ENCODE results near the gene IGF2R.
"Not testable (repeated sequence)": the region's sequence is repeated elsewhere in the genome, so short reads cannot be mapped to it uniquely, and the experiment has no call there.

IGF2R gene

DNA sequence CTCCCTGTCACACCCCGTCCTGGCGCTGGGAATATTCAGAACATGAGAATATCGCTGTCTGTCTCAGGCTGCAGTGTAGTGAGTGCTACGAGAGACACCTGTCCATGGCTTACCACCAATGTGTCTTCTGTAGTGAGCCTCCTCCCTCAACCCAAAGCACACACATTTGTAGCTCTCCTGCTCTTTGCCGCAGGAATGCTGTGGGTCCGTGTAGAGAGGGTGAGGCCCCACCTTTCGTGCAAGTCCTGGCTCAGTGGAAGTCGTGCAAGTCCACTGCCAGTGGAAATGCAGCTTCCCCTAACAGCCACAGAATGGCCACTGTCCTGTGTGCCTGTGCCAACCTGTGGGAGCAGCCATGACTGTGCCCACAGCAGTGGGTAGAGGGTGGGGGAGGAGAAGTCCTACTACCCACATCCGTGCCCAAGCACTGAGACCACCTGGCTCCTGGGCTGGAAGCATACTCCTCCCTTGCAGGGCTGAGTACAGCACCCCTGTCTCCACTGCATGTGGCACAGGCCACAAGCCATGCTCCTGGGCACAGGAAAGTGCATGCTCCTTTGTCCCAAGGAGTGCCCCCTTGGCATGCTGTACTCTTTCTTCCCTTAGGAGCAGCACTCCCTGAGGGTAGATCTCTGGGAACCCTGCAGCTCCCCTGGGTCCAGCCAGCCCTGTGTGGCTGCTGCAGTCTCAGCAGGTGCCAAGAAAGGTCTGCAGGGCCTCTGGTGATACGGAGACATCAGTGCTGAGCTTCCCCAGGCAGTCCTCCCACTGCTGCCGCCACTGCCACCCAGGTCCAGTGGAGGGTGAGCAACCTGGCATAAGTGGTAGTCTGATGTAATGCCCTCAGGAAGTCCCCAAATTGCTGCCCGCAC, 28.0 kb downstream of the IGF2R start:
- no peak for DNase-seq

DNA sequence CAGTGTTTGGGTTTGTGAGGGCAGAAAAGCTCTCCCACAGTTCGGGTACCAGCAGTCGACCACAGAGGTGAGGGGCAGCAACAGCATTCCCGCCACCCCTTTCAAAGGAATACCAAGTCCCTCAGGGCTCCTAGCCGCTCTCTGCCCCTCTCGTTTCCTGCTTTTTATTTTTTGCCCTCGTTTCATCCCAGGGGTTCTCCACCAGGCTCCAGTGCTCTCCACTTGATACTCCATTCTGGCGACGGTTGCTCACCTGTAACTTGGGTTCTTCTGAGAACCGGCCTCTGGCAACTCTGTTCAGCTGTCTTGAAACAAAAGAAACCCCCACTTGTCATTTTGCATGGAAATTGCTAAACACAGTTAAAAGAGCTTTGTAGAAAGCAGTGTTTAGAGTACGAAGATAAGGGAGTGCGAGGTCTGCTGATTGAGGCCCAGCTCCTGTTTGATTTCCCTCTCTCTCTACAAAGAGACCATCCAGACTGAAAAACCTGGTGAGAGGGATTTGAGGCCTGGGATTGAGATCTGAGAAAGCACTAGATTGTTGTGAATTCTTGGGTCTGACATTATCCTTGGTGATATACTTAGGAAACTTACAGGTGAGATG, 28.7 kb downstream of the IGF2R start:
- no peak for DNase-seq

DNA sequence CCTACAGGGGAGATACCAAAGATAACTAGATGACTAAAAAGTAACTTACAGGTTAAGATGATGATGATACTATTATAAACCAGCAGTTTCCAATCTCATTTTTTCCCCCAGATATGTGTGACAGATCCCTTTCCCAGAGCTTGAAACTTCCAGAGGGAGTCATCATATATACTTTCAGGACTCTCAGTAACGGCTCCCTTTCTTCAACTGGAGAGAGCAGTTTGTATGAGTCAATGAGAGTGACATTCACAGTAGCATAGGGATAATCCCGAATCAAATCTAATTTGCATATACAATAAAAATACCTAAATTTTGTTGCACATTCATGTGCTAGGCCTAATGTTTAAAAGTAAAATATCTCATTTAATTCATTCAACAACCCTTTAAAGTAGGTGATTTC, 29.7 kb downstream of the IGF2R start:
- no peak for DNase-seq

DNA sequence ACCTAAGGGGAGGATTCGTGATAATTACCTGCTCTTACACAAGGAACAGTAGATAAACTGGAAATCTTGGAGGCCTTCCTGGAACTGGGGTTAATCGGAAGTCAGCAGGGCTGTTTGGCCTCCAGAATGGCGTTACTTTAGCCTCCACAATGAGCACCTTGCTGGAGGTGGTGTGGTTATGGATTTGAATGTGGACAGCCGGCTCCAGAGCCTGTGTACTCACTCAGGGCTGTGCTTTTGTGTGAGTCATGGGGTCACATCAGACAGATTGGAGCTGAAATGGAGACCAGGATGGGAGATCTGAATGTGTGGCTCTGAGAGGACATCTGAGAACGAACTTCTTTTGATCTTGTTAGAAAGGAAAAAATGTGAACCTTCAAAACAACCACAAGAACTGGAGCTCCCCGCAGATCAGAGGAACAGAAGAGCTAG, 30.4 kb downstream of the IGF2R start:
- no peak for DNase-seq

DNA sequence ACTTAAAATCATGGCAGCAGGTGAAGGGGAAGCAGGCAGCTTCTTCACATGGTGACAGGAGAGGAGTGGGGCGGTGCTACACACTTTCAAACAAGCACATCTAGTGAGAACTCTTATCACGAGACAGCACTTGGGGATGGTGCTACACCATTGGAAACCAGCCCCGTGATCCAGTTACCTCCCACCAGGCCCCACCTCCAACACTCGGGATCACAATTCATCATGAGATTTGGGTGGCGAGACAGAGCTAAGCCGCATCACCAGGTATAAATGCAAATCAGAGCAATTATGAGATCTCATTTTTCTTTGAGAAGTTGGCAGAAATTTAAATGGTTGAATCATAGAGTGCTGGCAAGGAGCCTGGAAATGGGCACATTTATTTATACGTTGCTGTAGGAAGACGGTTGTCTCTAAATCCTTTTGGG, 31.4 kb downstream of the IGF2R start:
- DNase-seq: no peak

DNA sequence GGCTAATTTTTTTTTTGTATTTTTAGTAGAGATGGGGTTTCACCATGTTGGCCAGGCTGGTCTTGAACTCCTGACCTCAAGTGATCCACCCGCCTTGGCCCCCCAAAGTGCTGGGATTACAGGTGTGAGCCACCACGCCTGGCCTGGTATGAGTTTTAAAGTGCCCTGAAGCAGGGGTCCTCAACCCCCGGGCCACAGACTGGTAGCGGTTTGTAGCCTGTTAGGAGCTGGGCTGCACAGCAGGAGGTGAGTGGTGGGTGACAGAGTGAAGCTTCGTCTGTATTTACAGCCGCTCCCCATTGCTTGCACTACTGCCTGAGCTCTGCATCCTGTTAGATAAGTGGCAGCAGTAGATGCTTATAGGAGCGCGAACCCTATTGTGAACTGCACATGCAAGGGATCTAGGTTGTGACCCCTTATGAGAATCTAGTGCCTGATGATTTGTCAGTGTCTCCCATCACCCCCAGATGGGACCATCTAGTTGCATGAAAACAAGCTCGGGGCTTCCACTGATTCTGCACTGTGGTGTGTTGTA, 32.1 kb downstream of the IGF2R start:
- DNase-seq: not testable (repeated sequence)

DNA sequence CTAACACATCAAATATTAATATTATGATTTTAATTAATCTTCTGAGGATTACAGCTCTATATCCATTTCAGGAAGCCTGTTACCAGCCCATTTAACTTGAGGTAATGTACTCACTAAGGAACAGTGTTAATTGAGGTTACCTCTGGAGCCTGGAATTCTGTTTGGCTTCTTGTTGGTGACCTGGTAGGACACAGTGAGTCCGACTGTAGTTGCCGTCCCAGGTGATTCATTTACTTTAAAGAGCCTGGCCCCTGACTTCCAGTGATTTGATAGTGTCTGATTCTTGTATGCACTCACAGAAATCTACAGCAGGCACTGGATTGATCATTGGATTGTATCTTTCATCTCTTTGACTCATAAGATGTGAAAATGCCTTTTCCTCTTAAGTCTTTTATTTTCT, 34.0 kb downstream of the IGF2R start:
- DNase-seq: no peak

DNA sequence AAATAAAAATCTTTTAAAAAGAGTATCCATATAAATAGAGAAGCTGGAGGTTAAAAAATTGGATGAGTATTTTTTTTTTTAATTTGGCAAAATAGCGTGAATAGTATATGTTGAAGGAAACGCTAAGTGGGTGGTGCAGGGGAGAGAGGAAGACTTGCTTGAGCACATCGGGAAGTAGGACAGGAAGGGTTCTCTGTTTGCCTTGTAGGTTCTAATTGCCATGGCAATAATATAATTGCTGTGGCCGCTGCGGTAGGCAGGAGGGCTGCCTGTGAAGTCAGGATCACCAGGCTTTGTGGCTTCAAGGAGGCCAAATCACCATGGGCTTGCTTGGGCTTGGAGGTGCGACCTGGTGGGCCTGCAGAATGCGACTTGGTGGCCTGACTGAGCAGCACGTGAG, 35.1 kb downstream of the IGF2R start:
- no peak for DNase-seq

DNA sequence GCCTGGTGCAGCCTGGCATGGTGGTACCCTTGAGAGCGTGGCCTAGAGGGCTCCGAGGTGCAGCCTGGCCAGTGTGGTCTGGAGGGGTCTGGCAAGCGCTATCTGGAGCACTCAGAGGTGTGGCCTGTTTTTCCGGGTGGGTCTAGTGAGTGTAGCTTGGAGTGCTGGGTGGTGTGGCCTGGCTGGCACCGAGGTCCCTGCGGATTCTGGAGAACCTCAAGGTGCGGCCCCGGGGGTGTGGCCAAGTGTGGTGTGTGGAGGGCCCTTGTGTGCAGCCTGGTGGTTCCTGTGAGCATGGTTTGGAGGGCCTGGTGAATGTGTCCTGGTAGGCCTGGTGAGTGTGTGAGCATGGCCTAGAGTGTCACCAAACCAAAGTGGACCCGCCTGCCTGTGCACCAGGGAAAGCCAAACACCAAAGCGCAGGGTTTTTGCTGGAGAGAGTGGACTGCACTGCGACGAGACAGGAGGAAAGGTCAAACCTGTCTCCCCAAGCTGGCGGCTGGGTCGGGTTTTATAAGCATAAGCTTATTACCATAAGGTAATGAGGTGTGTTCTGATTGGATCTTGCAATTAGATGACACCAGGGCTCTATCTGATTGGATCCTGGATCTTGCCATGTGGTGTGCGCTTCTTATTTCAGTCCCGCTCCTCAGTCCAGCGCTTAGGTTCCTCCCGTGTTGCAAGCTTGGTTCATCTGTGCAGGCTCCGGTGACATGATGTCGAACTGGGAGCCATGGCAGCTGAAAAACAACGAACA, 35.7 kb downstream of the IGF2R start:
- no peak for DNase-seq

DNA sequence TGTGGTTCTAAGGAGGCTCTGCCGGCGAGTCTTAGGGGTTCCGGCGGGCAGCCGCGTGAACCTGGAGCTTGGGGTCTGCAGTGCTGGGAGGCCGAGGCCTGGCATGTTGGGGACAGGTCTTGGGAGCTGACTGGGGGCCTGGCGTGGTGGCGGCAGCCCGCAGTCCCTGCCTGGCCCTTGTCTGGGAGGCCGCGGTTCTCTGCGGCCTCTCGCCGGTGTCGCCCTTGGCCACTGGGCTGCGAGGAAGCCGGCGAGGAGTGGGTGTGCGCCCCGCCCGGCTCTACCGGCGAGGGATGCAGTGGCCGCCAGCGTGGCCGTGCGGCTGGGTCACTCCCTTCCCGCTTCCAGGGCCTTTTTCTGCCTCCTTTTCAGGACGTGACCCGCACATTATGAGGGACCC, 36.3 kb downstream of the IGF2R start:
- DNase-seq: no peak

DNA sequence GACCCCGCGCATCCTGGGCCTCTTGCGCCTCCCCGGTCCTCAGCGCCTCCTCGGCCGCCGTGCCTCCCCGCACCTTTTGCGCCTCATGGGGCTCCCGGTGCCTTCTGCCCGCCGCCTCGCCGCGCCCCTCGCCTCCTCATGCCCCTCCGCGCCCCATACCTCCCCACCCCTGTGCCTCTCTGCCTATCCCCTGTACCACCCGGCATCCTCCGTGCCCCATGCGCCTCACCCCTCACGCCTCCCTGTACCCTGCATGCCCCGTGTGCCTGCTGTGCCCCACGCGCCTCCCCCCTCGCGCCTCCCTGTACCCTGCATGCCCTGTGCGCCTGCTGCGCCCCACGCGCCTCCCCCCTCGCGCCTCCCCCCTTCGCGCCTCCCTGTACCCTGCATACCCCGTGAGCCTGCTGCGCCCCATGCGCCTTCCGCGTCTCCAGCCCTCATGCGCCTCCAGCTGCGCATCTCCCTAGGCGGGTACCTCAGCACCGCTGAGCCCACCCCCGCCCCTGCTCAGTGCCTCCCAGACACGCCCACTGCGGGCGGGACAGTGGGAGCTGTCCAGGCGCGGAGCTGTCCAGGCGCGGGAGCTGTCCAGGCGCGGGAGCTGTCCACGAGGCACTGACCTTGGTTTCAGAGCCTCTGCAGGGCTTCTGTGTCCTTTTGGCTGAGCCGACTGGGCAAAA, 37.1 kb downstream of the IGF2R start:
- peak; percentile 19 for DNase-seq

DNA sequence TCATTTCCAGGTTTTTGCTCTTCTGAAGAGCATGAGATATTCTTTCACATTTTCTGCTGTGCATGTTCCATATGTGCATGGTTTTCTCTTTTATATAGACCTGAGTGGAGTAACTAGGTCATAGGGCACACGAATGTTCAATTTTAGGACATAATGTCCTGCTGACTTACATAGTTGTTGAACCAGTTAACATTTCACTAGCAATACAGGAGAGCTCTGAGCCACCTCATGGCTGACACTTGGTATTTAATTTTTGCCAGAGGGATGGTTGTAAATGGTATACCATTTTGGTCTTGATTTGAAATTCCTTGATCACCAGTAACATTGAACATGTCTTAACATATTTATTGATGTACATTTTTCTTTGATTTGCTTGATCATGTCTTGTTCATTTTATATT, 38.3 kb downstream of the IGF2R start:
- no peak for DNase-seq

DNA sequence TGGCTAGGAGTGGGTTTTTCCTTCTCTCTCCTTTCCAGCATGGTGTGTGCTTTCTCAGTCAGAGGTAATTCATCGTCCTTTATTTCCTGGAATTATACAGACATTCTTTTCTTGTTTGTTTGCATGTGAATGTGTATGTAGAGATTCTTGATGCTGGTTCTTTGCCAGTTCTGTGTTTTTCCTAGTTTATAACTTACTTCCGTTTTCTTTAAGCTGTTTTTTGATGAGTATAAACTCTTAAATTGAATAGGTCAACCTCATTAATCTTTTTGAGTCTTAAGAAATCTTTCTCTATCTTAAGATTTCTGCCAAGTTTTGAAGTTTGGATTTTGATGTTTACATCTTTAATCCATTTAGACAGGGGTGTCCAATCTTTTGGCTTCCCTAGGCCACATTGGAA, 38.7 kb downstream of the IGF2R start:
- DNase-seq: no peak

DNA sequence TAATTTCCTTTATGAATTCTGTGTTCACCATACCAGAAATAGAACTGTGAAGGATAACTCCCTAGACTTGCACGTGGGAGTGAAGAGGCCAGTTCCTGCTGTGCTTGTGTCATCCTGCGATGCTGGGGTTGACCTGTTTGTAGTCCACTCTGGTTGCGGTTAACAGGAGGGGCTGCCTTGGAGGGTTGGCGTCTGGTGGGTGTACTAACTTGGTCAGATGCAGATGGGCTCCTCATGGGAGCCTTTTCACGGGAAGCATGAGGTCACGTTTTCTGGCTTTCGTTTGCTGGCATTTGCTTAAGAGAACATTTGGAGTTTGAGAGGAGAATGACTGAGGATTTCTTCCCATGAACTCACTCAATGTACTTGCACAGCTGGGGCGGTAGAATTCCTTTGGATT, 41.2 kb downstream of the IGF2R start:
- DNase-seq: no peak

DNA sequence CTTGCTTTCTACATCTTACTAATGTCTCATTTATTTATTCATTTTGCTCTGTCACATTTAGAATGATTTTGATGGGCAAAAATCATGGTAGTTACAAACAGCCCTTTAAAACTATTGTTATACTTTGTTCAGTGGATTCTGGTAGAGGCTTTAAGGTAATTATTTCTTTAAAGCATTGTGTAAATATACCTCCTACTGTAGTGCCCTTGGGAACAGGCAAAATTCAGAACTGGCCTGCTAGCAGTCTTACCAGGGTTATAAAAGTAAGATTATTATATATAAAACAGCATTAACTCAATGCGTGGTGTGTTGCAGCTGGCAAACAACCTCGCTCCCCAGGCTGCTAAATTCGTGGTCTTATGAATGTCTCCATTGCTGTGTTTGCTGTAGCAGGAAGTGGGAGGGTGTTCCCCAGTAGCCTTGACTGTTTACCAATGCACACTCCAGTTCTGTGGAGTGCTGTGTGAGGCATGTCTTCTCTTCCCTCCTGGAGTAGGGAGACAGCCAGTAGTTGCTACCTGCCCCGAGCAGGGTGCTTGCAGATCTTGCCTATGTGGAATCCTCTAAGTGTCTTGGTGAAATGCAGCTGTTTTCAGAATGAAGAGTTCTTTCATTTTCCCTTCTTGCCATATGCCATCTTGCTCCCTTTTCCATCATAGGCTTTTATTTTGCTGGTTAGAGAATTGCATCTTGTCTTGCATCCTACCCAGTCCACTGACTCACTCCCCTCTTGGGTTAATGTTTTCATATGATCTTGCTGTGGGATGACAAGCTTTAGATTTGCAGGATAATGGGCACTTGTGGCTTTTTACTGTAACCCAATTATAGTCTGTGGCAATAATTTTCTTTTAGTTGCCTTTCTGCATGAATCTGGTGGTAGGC, 45.3 kb downstream of the IGF2R start:
- no peak for DNase-seq

DNA sequence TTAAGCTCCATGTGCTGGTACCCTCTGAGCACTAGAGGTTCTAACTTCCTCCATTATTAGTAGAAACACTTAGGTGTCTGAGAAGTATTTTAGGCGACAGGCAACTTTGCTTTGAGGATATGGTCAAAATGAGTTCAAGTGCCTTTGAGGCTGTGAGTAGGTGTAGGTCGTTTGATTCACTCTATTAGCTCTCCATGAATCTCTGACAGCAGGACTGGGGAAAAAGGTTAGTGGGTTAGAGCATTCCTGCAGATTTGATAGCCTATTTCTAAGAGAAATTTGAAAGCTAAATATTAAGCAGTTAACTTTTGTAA, 45.9 kb downstream of the IGF2R start:
- DNase-seq: no peak

DNA sequence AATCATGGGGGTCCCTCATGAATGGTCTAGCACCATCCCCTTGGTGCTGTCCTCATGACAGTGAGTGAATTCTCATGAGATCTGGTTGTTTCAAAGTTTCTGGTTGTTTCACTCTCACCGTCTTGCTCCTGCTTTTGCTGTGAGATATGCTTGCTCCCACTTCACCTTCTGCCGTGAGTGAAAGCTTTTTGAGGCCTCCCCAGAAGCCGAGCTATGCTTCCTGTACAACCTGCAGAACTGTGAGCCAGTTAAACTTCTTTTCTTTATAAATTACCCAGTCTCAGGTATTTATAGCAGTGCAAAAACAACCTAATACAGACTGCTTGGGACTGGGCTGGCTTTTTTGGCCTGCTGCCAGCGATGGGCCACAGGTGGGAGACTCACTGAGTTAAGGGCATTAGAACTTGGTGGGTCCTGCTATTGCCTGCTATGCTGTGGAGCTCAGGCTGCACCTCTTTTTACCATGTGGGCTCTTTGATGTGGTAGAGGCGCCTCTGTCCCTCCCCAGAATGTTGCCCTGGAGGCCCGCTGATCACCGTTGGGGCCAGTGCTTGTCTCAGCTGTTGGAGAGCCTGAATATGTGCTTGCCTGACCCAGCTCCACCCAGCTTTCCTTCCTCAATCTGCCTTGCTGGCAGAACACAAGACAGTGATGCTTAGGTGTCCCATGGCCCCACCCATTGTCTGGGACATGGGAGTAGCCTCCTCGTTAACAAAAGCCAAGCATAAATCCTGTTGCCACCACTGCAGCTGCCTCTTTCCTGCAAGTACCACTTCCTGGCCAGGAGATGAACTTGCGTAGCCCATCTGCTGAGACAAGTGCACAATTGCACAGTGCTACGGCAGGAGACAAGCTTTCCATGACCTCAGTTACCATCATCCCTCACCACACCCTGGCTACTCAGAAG, 47.1 kb downstream of the IGF2R start:
- no peak for DNase-seq

DNA sequence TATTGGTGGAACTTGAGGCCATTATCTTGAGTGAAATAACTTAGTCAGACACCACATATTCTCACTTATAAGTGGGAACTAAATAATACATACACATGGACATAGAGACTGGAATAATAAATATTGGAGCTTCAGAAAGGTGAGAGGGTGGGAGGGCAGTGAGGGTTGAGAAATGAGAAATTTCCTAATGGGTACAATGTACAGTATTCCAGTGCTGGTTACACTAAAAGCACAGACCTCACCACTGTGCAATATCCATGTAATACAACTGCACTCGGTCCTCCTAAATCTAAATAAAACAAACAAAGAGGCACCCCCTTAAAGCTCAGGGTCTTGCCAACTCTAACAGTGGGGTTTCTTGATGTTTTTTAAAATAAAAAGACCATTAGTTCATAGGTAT, 53.2 kb downstream of the IGF2R start:
- no peak for DNase-seq

DNA sequence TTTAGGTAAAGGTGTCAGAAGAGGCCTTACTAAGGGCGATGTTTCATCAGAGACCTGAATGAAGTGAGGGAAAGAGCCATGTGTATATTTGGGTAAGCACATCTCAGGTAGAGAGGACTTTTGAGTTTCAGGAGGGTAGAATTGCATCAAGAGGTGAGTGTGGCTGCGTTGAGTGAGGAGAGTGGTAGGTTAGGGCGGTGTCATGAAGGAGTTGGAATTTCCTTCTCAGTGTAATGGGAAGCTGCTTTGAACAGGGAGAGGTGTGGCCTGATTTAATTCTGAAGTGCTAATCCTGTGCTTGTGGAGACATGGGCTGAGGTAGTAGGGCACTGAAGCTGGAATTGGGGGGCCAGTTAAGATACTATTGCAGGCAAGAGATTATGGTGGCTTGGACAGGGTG, 53.9 kb downstream of the IGF2R start:
- DNase-seq: no peak

DNA sequence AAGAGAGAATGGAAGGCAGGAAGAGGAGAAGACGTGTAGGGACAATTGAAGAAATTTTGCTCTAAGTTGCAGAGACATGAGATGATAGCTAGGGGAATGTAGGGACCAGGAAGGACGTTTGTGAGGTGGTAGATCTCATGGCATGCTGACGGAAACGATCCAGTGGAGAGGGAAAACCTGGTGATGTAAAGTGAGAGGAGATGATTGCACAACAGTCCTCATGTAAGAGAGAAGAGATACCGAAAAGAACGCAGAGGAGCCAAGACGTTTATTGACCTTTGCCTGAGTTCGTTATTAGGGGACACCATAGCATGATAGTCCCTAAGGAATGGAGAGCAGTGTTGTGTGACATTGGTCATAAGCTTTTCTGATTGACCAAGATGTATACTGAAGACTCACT, 55.3 kb downstream of the IGF2R start:
- no peak for DNase-seq

DNA sequence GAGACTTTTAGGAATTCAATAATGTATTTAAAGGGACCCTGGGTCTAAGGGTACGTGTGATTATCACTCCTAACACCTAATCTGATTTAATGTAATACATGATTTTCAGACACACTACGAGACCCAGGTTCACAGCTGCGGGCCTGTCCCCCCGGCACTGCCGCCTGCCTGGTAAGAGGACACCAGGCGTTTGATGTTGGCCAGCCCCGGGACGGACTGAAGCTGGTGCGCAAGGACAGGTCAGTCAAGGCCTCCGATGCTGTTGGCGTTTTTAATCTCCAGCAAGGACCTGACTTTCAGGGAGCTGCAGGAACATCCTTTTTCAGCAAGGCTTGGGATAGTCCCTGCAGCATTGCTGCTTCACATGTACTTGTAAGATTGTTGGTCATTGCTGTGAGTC, 58.2 kb downstream of the IGF2R start:
- no peak for DNase-seq

Measured in right kidney (tissue), 1 donor.